ENCODE results near the gene EED.

DNA sequence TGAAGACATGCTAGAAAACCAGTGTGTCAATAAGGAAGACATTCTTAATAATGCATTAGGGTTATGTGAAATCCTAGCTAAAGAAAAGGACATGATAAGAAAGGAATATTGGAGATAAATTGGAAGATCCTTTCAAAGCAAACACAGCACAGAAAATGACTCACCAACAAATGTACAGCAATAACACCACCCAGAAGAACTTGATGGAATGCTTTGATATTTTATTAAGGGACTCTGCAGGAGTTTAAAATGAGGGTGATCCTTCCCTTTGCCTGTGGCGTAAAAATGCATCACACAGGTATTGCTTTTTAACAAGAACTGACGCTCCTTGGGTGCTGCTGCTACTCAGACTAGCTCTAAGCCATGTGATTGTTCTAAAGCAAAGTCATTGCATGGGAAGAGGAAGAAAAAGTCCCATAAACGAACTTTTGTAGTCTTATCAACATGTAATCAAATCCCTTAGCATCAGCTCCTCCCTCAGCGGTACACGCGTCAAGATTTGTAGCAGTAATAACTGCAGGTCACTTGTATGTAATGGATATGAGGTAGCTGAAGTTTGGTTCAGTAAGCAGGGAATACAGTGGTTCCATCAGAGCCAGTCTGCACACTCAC lies 48.4 kb upstream of the EED start:
- TF ChIP-seq GATA2 (IDR thresholded peaks at IDR 0.05; ENCODE audit: low read depth, low read length): no peak
- no peak for TF ChIP-seq GATA3 (IDR thresholded peaks at IDR 0.05; ENCODE audit: low read depth, low read length)

All from SH-SY5Y (cell line).